Neural cell (in vitro differentiated cells): Measurements from ENCODE around the gene COL8A1. TPM values are rescaled to one million over a fixed set of nuclear protein-coding genes. Genes with fewer than 3 reads are reported as not detected.

Experiments
- H2AFZ ChIP-seq: fragments of 200-600, 300-800 bp; sonication (generic), shearing (Covaris generic); 2 replicates; pipeline ENCODE4 v1.6.0; 2014; ENCODE audit warnings: low read depth, mild to moderate bottlenecking, antibody characterized with exemption, low read length, moderate library complexity
- H3F3A ChIP-seq: fragments of 200-600 bp; shearing (Covaris generic); 2 replicates; pipeline ENCODE4 v1.6.1; 2016; ENCODE audit warnings: mild to moderate bottlenecking, moderate library complexity, mixed read lengths, antibody characterized with exemption, low read length; ENCODE audit not compliant: insufficient read depth, poor library complexity, severe bottlenecking
- H3K27ac ChIP-seq: fragments of 200-600, 300-800 bp; sonication (generic), shearing (Covaris generic); 2 replicates; pipeline ENCODE4 v1.5.1; 2014; ENCODE audit warnings: mild to moderate bottlenecking, low read length, moderate library complexity
- H3K27me3 ChIP-seq: fragments of 300-800, 200-600 bp; sonication (generic), shearing (Covaris generic); 2 replicates; pipeline ENCODE4 v1.6.0; 2014; ENCODE audit warnings: mild to moderate bottlenecking, low read depth, low read length, moderate library complexity; ENCODE audit not compliant: insufficient read depth
- H3K36me3 ChIP-seq: fragments of 300-800, 200-600 bp; sonication (generic), shearing (Covaris generic); 2 replicates; pipeline ENCODE4 v1.5.1; 2014; ENCODE audit warnings: mild to moderate bottlenecking, antibody characterized with exemption, low read length, moderate library complexity; ENCODE audit not compliant: insufficient read depth
- H3K4me2 ChIP-seq: fragments of 300-800, 200-600 bp; sonication (generic), shearing (Covaris generic); 2 replicates; pipeline ENCODE4 v1.6.0; 2014; ENCODE audit warnings: mild to moderate bottlenecking, low read length
- H3K4me3 ChIP-seq: fragments of 300-800, 200-600 bp; sonication (generic), shearing (Covaris generic); 2 replicates; pipeline ENCODE4 v1.5.1; 2014; ENCODE audit warnings: mild to moderate bottlenecking, low read length, moderate library complexity
- H3K79me2 ChIP-seq: fragments of 200-600 bp; shearing (Covaris generic); replicated peaks from 2 replicates; pipeline ENCODE4 v1.6.0; 2014; ENCODE audit warnings: mild to moderate bottlenecking, low read length, moderate library complexity; ENCODE audit not compliant: insufficient read depth
- H3K9ac ChIP-seq: fragments of 300-800, 200-600 bp; sonication (generic), shearing (Covaris generic); 2 replicates; pipeline ENCODE4 v1.6.1; 2016; ENCODE audit warnings: mild to moderate bottlenecking, low read length, mixed read lengths
- H3K9me2 ChIP-seq: fragments of 200-600 bp; shearing (Covaris generic); 2 replicates; pipeline ENCODE4 v1.6.1; 2016; ENCODE audit warnings: mild to moderate bottlenecking, low read length, mixed read lengths; ENCODE audit not compliant: insufficient read depth
- H3K9me3 ChIP-seq: fragments of 200-600, 300-800 bp; sonication (generic), shearing (Covaris generic); 2 replicates; pipeline ENCODE4 v1.6.1; 2016; ENCODE audit warnings: mild to moderate bottlenecking, mixed run types, low read length, moderate library complexity, mixed read lengths
- H4K20me1 ChIP-seq: fragments of 200-600 bp; shearing (Covaris generic); 2 replicates; pipeline ENCODE4 v1.6.1; 2016; ENCODE audit warnings: mild to moderate bottlenecking, mixed run types; ENCODE audit not compliant: insufficient read depth
- CTCF ChIP-seq: fragments of 450-650 bp; IDR thresholded peaks from 2 replicates; pipeline ENCODE4 v1.5.1; 2014; ENCODE audit warnings: antibody characterized with exemption, mild to moderate bottlenecking, moderate library complexity; ENCODE audit not compliant: poor library complexity, severe bottlenecking
- EZH2 ChIP-seq: fragments of 200-600, 300-800 bp; shearing (Covaris generic), sonication (generic); IDR thresholded peaks from 2 replicates; pipeline ENCODE4 v1.6.1; 2014; ENCODE audit warnings: antibody characterized with exemption, low read length, borderline replicate concordance, mild to moderate bottlenecking; ENCODE audit not compliant: insufficient read depth, poor library complexity, severe bottlenecking
- POLR2AphosphoS5 ChIP-seq: IDR thresholded peaks from 2 replicates; pipeline ENCODE4 v1.6.1; 2012
- RAD21 ChIP-seq: fragments of 450-650 bp; conservative IDR thresholded peaks from 2 replicates; pipeline ENCODE4 v1.6.1; 2014; ENCODE audit warnings: antibody characterized with exemption, mild to moderate bottlenecking, moderate library complexity
- SMC3 ChIP-seq: fragments of 450-650 bp; conservative IDR thresholded peaks from 2 replicates; pipeline ENCODE4 v1.6.1; 2014; ENCODE audit warnings: antibody characterized with exemption, mild to moderate bottlenecking, moderate library complexity; ENCODE audit not compliant: poor library complexity
- TAF1 ChIP-seq: IDR thresholded peaks from 2 replicates; pipeline ENCODE4 v1.6.1; 2012; ENCODE audit warnings: low read depth
- polyA plus RNA-seq: library from polyadenylated mRNA; depleted of rRNA; stranded (reverse); fragments of >200 nt; gene quantifications from 2 replicates; pipeline ENCODE4 v1.2.3, GENCODE V29; 2014

The COL8A1 gene
- polyA plus RNA-seq, 1 donor from 2014 or later: 0.04 TPM

GRCh38 chr3:99805160-99805559, 166.8 kb downstream of the COL8A1 start:
- Histone ChIP-seq H3K27me3 (no peaks in the 10 kb centered on the region), H3K79me2 (no peaks in the 10 kb centered on the region), H2AFZ (no peak overlapping the region), H3K9me3 (peaks cover 5% of the 10 kb centered on the region), H3K9ac (no peak overlapping the region), H3K9me2 (no peaks in the 10 kb centered on the region), H3K4me2 (no peak overlapping the region), H3K36me3 (no peaks in the 10 kb centered on the region), H3K4me3 (no peak overlapping the region), H3K27ac (no peak overlapping the region), H3F3A (no peaks in the 10 kb centered on the region), H4K20me1 (no peaks in the 10 kb centered on the region)
- TF ChIP-seq CTCF: no peak

GRCh38 chr3:99808163-99808794, 169.9 kb downstream of the COL8A1 start:
- Histone ChIP-seq H3K27me3 (no peaks in the 10 kb centered on the region), H3K9me2 (no peaks in the 10 kb centered on the region), H4K20me1 (no peaks in the 10 kb centered on the region), H3F3A (no peaks in the 10 kb centered on the region), H3K9ac (no peak overlapping the region), H3K9me3 (peaks cover 5% of the 10 kb centered on the region), H2AFZ (peak overlapping the region; percentile 17), H3K36me3 (no peaks in the 10 kb centered on the region), H3K79me2 (no peaks in the 10 kb centered on the region), H3K4me3 (no peak overlapping the region), H3K27ac (no peak overlapping the region), H3K4me2 (no peak overlapping the region)
- TF ChIP-seq RAD21: peak; percentile 30
- no peak for TF ChIP-seq EZH2
- TF ChIP-seq SMC3: peak; percentile 37
- peak; percentile 60 for TF ChIP-seq CTCF
- no peak for TF ChIP-seq TAF1

GRCh38 chr3:99809565-99809964, 171.2 kb downstream of the COL8A1 start:
- Histone ChIP-seq H4K20me1 (no peaks in the 10 kb centered on the region), H3K36me3 (no peaks in the 10 kb centered on the region), H3K9ac (no peak overlapping the region), H3K9me3 (peaks cover 5% of the 10 kb centered on the region), H3K9me2 (no peaks in the 10 kb centered on the region), H3K4me2 (no peak overlapping the region), H3K27ac (no peak overlapping the region), H3K4me3 (no peak overlapping the region), H2AFZ (no peak overlapping the region), H3F3A (no peaks in the 10 kb centered on the region), H3K79me2 (no peaks in the 10 kb centered on the region), H3K27me3 (no peaks in the 10 kb centered on the region)
- TF ChIP-seq CTCF (no peak), POLR2AphosphoS5 (no peak), RAD21 (no peak)
